ENCODE results near the gene FBXO3. TPM values are rescaled to one million over a fixed set of nuclear protein-coding genes. Genes with fewer than 3 reads are reported as not detected.

FBXO3 gene
- total RNA-seq, 1 experiment from 2014 or later = 27.2 TPM

DNA sequence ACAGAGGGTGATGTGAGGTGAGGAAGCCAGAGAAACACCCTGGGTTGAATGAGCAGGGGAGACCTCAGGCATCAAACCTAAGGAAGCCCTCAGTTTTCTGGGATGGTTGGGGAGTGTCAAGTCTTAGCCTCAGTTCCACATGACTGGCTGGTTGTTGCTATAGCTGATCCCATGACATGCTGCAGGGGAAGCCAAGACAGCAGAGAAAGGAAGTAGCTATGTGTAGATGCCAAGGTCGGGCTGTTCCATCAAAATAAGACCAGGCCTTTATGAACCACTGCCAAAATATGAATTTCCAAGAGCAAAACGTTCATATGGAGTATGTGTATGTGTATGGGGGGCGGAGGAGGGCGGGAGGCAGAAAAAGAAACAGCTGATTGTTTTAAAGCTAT lies 49.7 kb downstream of the FBXO3 start (continued):
- TF ChIP-seq, protein P1, sequence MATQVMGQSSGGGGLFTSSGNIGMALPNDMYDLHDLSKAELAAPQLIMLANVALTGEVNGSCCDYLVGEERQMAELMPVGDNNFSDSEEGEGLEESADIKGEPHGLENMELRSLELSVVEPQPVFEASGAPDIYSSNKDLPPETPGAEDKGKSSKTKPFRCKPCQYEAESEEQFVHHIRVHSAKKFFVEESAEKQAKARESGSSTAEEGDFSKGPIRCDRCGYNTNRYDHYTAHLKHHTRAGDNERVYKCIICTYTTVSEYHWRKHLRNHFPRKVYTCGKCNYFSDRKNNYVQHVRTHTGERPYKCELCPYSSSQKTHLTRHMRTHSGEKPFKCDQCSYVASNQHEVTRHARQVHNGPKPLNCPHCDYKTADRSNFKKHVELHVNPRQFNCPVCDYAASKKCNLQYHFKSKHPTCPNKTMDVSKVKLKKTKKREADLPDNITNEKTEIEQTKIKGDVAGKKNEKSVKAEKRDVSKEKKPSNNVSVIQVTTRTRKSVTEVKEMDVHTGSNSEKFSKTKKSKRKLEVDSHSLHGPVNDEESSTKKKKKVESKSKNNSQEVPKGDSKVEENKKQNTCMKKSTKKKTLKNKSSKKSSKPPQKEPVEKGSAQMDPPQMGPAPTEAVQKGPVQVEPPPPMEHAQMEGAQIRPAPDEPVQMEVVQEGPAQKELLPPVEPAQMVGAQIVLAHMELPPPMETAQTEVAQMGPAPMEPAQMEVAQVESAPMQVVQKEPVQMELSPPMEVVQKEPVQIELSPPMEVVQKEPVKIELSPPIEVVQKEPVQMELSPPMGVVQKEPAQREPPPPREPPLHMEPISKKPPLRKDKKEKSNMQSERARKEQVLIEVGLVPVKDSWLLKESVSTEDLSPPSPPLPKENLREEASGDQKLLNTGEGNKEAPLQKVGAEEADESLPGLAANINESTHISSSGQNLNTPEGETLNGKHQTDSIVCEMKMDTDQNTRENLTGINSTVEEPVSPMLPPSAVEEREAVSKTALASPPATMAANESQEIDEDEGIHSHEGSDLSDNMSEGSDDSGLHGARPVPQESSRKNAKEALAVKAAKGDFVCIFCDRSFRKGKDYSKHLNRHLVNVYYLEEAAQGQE (IDR thresholded peaks at IDR 0.05; ENCODE audit: low read depth) = no peak
- TF ChIP-seq SP1 (IDR thresholded peaks at IDR 0.05; ENCODE audit: low read depth) (no peak), POLR2A (IDR thresholded peaks at IDR 0.05; ENCODE audit: borderline replicate concordance, extremely low read depth, insufficient read depth, insufficient read length) (no peak), CEBPB (IDR thresholded peaks at IDR 0.05; ENCODE audit: low read depth) (no peak), ELF1 (IDR thresholded peaks at IDR 0.05; ENCODE audit: borderline replicate concordance, low read depth) (no peak), TCF7L2 (IDR thresholded peaks at IDR 0.05; ENCODE audit: borderline replicate concordance, extremely low read depth, insufficient read depth, insufficient read length) (no peak), EZH2 (IDR thresholded peaks at IDR 0.05) (no peak), SIN3A (IDR thresholded peaks at IDR 0.05; ENCODE audit: low read depth) (no peak), POLR2AphosphoS5 (IDR thresholded peaks at IDR 0.05; ENCODE audit: low read depth, low read length) (no peak)

DNA sequence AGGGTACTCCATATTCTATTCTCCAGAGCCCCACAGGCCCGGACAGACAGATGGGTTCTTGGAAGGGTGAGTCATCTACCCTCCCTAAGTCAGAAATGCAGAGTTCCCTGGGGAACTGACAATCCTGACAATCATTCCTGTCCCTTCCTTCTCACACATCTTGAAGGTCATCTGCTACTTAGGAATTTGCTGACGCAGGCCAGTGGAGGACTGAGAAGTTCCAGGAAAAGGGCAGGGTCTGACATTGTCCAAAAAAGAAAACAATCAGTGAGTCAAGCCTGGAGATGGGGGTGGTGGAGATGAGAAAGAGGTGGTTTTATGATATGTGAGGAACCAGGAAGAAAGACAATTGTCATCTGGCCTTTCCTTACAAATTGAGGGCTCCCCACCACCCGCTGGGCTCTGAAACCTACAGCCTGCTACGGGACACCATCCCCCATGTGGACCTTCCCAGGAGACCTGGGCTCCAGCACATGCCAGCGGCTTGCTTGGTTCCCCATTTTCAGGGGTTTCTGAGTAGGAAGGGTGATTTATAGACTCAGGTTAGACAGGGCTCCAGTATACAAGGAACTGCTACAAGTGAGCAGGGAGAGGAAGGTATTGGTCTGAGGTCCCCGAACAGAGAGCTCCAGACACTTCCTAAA lies 51.0 kb downstream of the FBXO3 start:
- H3K9me3 ChIP-seq (ENCODE audit: control insufficient read depth in 1 of 2, insufficient read depth in 1 of 2, low read depth in 1 of 2, low read length in 2 of 2) = no peaks in the 10 kb centered on the region
- RAD21 ChIA-PET (ENCODE audit: low non-redundant PET in 1 of 2, low total read pairs in 2 of 2, uncharacterized antibody in 2 of 2, unreplicated experiment in 2 of 2) = interaction anchor here in 1 of 2 experiments (1.6 kb wide), 1 partner anchor 13 kb away, joined by 6 read pairs; the partner anchor contains the start of gene CD59
- POLR2A ChIA-PET = interaction anchor here (2.4 kb wide), 1 partner anchor 13 kb away, joined by 8 read pairs; the partner anchor contains the start of gene CD59
- ATAC-seq = peak; percentile 74
- H3K36me3 ChIP-seq (ENCODE audit: control insufficient read depth in 1 of 2, insufficient read depth in 2 of 2, low read length in 2 of 2) = peaks cover 5% of the 10 kb centered on the region in 2 experiments; a peak in 2 of 4 replicates
- no peaks in the 10 kb centered on the region for H3K9me2 ChIP-seq (ENCODE audit: insufficient read depth)
- no TSS peak for BruUV-seq (replicated peaks)
- peak; percentile 72 for DNase-seq (ENCODE audit: low read depth, low spot score)
- peaks cover 5% of the 10 kb centered on the region; the same call in 1 of the 2 replicates for H4K20me1 ChIP-seq (ENCODE audit: insufficient read depth)
- CTCF ChIA-PET = interaction anchor here (0.9 to 1.8 kb wide), 2 partner anchors 19 to 361 kb away, joined by 4 to 9 read pairs; no protein-coding TSS in a partner anchor
- intact Hi-C loops (cut with micrococcal nuclease) = no loop called here
- no peaks in the 10 kb centered on the region for H3K27me3 ChIP-seq (ENCODE audit: insufficient read depth, low read length)
- peak overlapping the region; percentile 70 for H3K4me2 ChIP-seq (ENCODE audit: low read length)
- H3K9ac ChIP-seq (ENCODE audit: low read length) = peak overlapping the region; percentile 52
- peaks cover 82% of the 10 kb centered on the region for H3K79me2 ChIP-seq (ENCODE audit: insufficient read depth, low read length)
- no peak overlapping the region for H2AFZ ChIP-seq (ENCODE audit: low read depth, low read length, poor library complexity, severe bottlenecking)
- H3K27ac ChIP-seq (ENCODE audit: low read depth, low read length) = peak overlapping the region; percentile 65
- H3K4me3 ChIP-seq (replicated peaks in 1 of 2; ENCODE audit: low read depth in 1 of 2, low read length in 2 of 2) = peak overlapping the region in 1 of 2 experiments; percentile 2; a peak in 2 of 4 replicates
- TF ChIP-seq SP1 (IDR thresholded peaks at IDR 0.05; ENCODE audit: low read depth) = peak; percentile 53; the same call in 1 of the 2 replicates
- TF ChIP-seq JUND (IDR thresholded peaks at IDR 0.05) = peak; percentile 59
- TF ChIP-seq ZFX (IDR thresholded peaks at IDR 0.05) = no peak
- no peak for TF ChIP-seq CEBPB (IDR thresholded peaks at IDR 0.05; ENCODE audit: low read depth)
- no peak for TF ChIP-seq RAD21 (IDR thresholded peaks at IDR 0.05; ENCODE audit: low read depth)
- TF ChIP-seq, protein P1 (IDR thresholded peaks at IDR 0.05; ENCODE audit: low read depth) = no peak
- TF ChIP-seq EZH2phosphoT487 (IDR thresholded peaks at IDR 0.05; ENCODE audit: borderline replicate concordance) = no peak
- TF ChIP-seq MAX (IDR thresholded peaks at IDR 0.05) = peak; percentile 29; the same call in 1 of the 2 replicates
- peak; percentile 58; the same call in 1 of the 2 replicates for TF ChIP-seq SIN3A (IDR thresholded peaks at IDR 0.05; ENCODE audit: low read depth)
- TF ChIP-seq SRF (IDR thresholded peaks at IDR 0.05; ENCODE audit: low read depth) = no peak
- TF ChIP-seq YY1 (IDR thresholded peaks at IDR 0.05; ENCODE audit: extremely low read depth, insufficient replicate concordance, low read depth, low read length) = no peak
- TF ChIP-seq FOSL1 (IDR thresholded peaks at IDR 0.05; ENCODE audit: low read depth) = peak; percentile 14; the same call in 1 of the 2 replicates
- TF ChIP-seq POLR2A (IDR thresholded peaks at IDR 0.05; ENCODE audit: borderline replicate concordance, extremely low read depth, insufficient read depth, insufficient read length) = no peak
- TF ChIP-seq ELF1 (IDR thresholded peaks at IDR 0.05; ENCODE audit: borderline replicate concordance, low read depth) = no peak
- peaks cover 30 to 46% of the 10 kb centered on the region in 2 experiments for H3K4me1 ChIP-seq (ENCODE audit: control insufficient read depth in 1 of 2, insufficient read depth in 2 of 2, low read length in 2 of 2)
